Neural progenitor cell (in vitro differentiated cells): ENCODE measurements around the gene FSTL4. TPM values are rescaled to one million over a fixed set of nuclear protein-coding genes. Genes with fewer than 3 reads are reported as not detected.
A peak's percentile ranks its signal among the peaks of the same experiment; 100 is the strongest.

Experiments
- DNase-seq: peaks from one replicate; pipeline ENCODE4 v3.0.0-alpha.2; 2016; ENCODE audit warnings: low spot score
- H2AFZ ChIP-seq: fragments of 200-600 bp; sonication (generic); replicated peaks from 2 replicates; pipeline ENCODE4 v1.6.1; 2016; ENCODE audit warnings: antibody characterized with exemption
- H3F3A ChIP-seq: fragments of 200-600 bp; sonication (generic); 2 replicates; pipeline ENCODE4 v1.6.1; 2016; ENCODE audit warnings: antibody characterized with exemption, low read depth
- H3K27ac ChIP-seq: fragments of 200-600 bp; sonication (generic); 2 replicates; pipeline ENCODE4 v1.5.1; 2016; ENCODE audit warnings: mild to moderate bottlenecking
- H3K27me3 ChIP-seq: fragments of 200-600 bp; sonication (generic); 2 replicates; pipeline ENCODE4 v1.6.1; 2016; ENCODE audit warnings: mild to moderate bottlenecking, moderate library complexity
- H3K36me3 ChIP-seq: fragments of 200-600 bp; sonication (generic); 2 replicates; pipeline ENCODE4 v1.5.1; 2016
- H3K4me1 ChIP-seq: fragments of 200-600 bp; sonication (generic); 2 replicates; pipeline ENCODE4 v1.6.1; 2016; ENCODE audit warnings: mixed run types
- H3K4me2 ChIP-seq: fragments of 200-600 bp; sonication (generic); 2 replicates; pipeline ENCODE4 v1.6.1; 2016
- H3K4me3 ChIP-seq: fragments of 200-600 bp; sonication (generic); 2 replicates; pipeline ENCODE4 v1.5.1; 2016
- H3K79me2 ChIP-seq: fragments of 200-600 bp; sonication (generic); 2 replicates; pipeline ENCODE4 v1.6.1; 2016; ENCODE audit warnings: low read depth
- H3K9ac ChIP-seq: fragments of 200-600 bp; sonication (generic); 2 replicates; pipeline ENCODE4 v1.6.1; 2016
- H3K9me3 ChIP-seq: fragments of 200-600 bp; sonication (generic); 2 replicates; pipeline ENCODE4 v1.5.1; 2016; ENCODE audit warnings: low read depth
- H4K20me1 ChIP-seq: fragments of 200-600 bp; sonication (generic); 2 replicates; pipeline ENCODE4 v1.6.1; 2016; ENCODE audit warnings: low read depth
- H3K27ac Mint-ChIP-seq: 3 replicates; pipeline ENCODE4 v1.8.0; 2021; ENCODE audit warnings: mixed read lengths
- H3K27me3 Mint-ChIP-seq: 2 replicates; pipeline ENCODE4 v1.8.0; 2022; ENCODE audit warnings: low read depth, mild to moderate bottlenecking, inconsistent platforms, moderate library complexity, mixed read lengths; ENCODE audit not compliant: insufficient read depth
- H3K36me3 Mint-ChIP-seq: 3 replicates; pipeline ENCODE4 v1.8.0; 2021; ENCODE audit warnings: mixed read lengths
- H3K4me1 Mint-ChIP-seq: 3 replicates; pipeline ENCODE4 v1.8.0; 2021; ENCODE audit warnings: mixed read lengths
- H3K4me3 Mint-ChIP-seq: 3 replicates; pipeline ENCODE4 v1.8.0; 2021; ENCODE audit warnings: mild to moderate bottlenecking, moderate library complexity, mixed read lengths
- H3K9me3 Mint-ChIP-seq: 3 replicates; pipeline ENCODE4 v1.8.0; 2020; ENCODE audit warnings: mixed read lengths
- EZH2 ChIP-seq: fragments of 200-600 bp; sonication (generic); IDR thresholded peaks from 2 replicates; pipeline ENCODE4 v1.6.1; 2017; ENCODE audit warnings: antibody characterized with exemption, mild to moderate bottlenecking, moderate library complexity
- EZH2phosphoT487 ChIP-seq: fragments of 200-600 bp; sonication (generic); IDR thresholded peaks from 2 replicates; pipeline ENCODE4 v1.6.1; 2017; ENCODE audit warnings: antibody characterized with exemption
- total RNA-seq: library from RNA; depleted of rRNA; stranded (reverse); fragments of >200 nt; gene quantifications from 2 replicates; pipeline ENCODE4 v1.2.3, GENCODE V29; 2015; ENCODE audit warnings: low replicate concordance
- TF ChIP-seq, protein P1 (sequence below): fragments of 200-600 bp; sonication (generic); IDR thresholded peaks from 2 replicates; pipeline ENCODE4 v1.5.1; 2017; ENCODE audit warnings: antibody characterized with exemption, mild to moderate bottlenecking

Gene FSTL4
- total RNA-seq, 1 donor from 2014 or later, result 0.95 TPM

DNA sequence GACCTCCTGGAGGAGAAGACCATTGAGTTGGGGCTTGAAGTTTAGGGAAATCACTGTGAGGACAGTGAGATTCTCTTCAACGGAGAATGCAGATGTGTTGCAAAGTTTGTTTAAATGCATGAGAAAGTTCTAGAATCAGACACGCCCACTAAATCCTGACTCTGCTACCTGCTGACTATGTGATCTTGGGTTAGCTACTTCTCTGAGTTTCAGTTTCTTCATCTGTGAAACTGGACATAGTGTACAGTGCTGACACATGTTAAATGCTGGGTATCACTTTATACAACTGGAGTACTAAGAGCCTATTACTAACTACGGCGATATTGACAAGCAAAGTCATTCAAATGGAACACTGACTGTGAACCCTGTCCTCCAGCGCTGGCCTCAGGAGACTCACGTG, 305.1 kb downstream of the FSTL4 start:
- Histone ChIP-seq H3K79me2 (no peaks in the 10 kb centered on the region), H3K4me3 (no peak overlapping the region), H3F3A (no peaks in the 10 kb centered on the region), H3K4me1 (no peaks in the 10 kb centered on the region), H3K4me2 (no peak overlapping the region), H3K9me3 (no peaks in the 10 kb centered on the region), H3K9ac (no peak overlapping the region), H4K20me1 (no peaks in the 10 kb centered on the region), H3K36me3 (no peaks in the 10 kb centered on the region), H2AFZ (no peak overlapping the region), H3K27ac (no peak overlapping the region), H3K27me3 (no peaks in the 10 kb centered on the region)
- no peak overlapping the region for H3K27ac Mint-ChIP-seq
- H3K4me1 Mint-ChIP-seq, result peaks cover 13% of the 10 kb centered on the region
- no peak for TF ChIP-seq EZH2phosphoT487
- TF ChIP-seq, protein P1, sequence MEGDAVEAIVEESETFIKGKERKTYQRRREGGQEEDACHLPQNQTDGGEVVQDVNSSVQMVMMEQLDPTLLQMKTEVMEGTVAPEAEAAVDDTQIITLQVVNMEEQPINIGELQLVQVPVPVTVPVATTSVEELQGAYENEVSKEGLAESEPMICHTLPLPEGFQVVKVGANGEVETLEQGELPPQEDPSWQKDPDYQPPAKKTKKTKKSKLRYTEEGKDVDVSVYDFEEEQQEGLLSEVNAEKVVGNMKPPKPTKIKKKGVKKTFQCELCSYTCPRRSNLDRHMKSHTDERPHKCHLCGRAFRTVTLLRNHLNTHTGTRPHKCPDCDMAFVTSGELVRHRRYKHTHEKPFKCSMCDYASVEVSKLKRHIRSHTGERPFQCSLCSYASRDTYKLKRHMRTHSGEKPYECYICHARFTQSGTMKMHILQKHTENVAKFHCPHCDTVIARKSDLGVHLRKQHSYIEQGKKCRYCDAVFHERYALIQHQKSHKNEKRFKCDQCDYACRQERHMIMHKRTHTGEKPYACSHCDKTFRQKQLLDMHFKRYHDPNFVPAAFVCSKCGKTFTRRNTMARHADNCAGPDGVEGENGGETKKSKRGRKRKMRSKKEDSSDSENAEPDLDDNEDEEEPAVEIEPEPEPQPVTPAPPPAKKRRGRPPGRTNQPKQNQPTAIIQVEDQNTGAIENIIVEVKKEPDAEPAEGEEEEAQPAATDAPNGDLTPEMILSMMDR, result no peak
- no peak for TF ChIP-seq EZH2
- H3K27me3 Mint-ChIP-seq, result no peaks in the 10 kb centered on the region
- no peak overlapping the region for H3K4me3 Mint-ChIP-seq
- no peak for DNase-seq
- H3K36me3 Mint-ChIP-seq, result no peaks in the 10 kb centered on the region
- H3K9me3 Mint-ChIP-seq, result no peaks in the 10 kb centered on the region

DNA sequence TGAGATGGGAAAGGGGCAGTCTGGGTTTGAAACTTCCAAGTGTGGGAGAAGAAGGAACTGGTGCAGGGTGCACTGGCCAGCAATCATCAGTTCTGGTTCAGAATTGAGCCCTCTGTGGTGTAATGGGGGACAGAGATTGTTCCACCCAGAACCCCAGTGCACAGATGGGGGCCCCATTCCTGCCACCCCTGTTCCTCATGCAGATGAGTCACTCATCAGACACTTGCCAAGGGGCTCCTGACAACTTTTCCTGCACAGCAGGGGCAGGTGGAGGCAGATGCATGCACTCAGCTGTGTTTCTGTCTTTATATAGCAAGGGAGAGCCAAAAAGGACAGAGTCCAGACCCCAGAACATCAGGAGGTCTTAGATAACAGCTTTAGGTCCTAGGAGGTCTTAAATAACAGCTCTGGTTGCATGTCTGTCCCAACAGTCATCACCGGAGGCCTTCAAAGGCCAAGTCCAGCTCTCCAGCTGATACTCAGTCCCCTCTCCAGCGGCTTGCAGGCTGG, 307.6 kb downstream of the FSTL4 start:
- peaks cover 13% of the 10 kb centered on the region for H3K4me1 Mint-ChIP-seq
- Histone ChIP-seq H3K27me3 (no peaks in the 10 kb centered on the region), H3K9ac (no peak overlapping the region), H3F3A (no peaks in the 10 kb centered on the region), H3K4me2 (no peak overlapping the region), H4K20me1 (no peaks in the 10 kb centered on the region), H3K27ac (no peak overlapping the region), H2AFZ (no peak overlapping the region), H3K79me2 (no peaks in the 10 kb centered on the region), H3K36me3 (no peaks in the 10 kb centered on the region), H3K4me3 (no peak overlapping the region), H3K9me3 (no peaks in the 10 kb centered on the region), H3K4me1 (no peaks in the 10 kb centered on the region)
- DNase-seq, result no peak
- H3K4me3 Mint-ChIP-seq, result no peak overlapping the region
- no peaks in the 10 kb centered on the region for H3K9me3 Mint-ChIP-seq
- H3K27ac Mint-ChIP-seq, result no peak overlapping the region
- H3K27me3 Mint-ChIP-seq, result peaks cover 8% of the 10 kb centered on the region
- TF ChIP-seq, protein P1, result no peak
- no peak for TF ChIP-seq EZH2phosphoT487
- TF ChIP-seq EZH2, result no peak
- no peaks in the 10 kb centered on the region for H3K36me3 Mint-ChIP-seq

DNA sequence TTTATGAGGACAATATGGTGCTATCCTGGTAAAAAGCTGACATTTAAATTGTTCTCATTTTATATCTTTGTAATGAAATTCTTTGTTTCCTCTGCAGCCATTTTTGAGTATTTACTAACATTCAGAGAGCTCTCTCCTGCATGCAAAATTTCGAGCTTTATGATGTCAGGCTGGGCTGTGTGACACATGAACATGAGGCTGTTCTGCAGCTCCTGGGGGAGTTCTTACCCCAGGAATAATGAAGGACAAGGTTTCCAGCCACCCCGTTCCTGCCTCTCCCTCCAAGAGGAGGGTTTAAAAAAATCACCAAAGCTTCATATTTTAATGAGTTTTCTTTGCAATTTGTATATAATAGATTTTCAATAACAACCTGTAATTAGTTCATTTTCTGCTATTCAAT, 308.2 kb downstream of the FSTL4 start:
- H3K4me2 ChIP-seq, result no peak overlapping the region
- no peak overlapping the region for H3K4me3 ChIP-seq
- no peaks in the 10 kb centered on the region for H4K20me1 ChIP-seq
- no peaks in the 10 kb centered on the region for H3K4me1 ChIP-seq
- Mint-ChIP-seq H3K4me3 (peak overlapping the region; percentile 30), H3K27me3 (peaks cover 8% of the 10 kb centered on the region), H3K9me3 (no peaks in the 10 kb centered on the region), H3K4me1 (peaks cover 13% of the 10 kb centered on the region), H3K27ac (no peak overlapping the region), H3K36me3 (no peaks in the 10 kb centered on the region)
- no peaks in the 10 kb centered on the region for H3K79me2 ChIP-seq
- H3K9me3 ChIP-seq, result no peaks in the 10 kb centered on the region
- DNase-seq, result no peak
- H3K27me3 ChIP-seq, result no peaks in the 10 kb centered on the region
- no peak overlapping the region for H3K9ac ChIP-seq
- H3F3A ChIP-seq, result no peaks in the 10 kb centered on the region
- H3K36me3 ChIP-seq, result no peaks in the 10 kb centered on the region
- H3K27ac ChIP-seq, result no peak overlapping the region
- TF ChIP-seq EZH2, result no peak
- TF ChIP-seq EZH2phosphoT487, result no peak
- TF ChIP-seq, protein P1, result no peak
- no peak overlapping the region for H2AFZ ChIP-seq
